Measurements from ENCODE around the gene PODN.

PODN gene

GRCh38 chr1:53057127-53057526 lies 4.9 kb upstream of the PODN start:
- DNase-seq: no peak

- no peak for DNase-seq
Observed at GRCh38 chr1:53060579-53060978, 1.4 kb upstream of the PODN start.

- no peak for DNase-seq
Observed at GRCh38 chr1:53061123-53061858, 722 bp upstream of the PODN start.

GRCh38 chr1:53062708-53063591 lies 937 bp downstream of the PODN start:
- DNase-seq: no peak

GRCh38 chr1:53063744-53064515 lies 1.9 kb downstream of the PODN start:
- no peak for DNase-seq

GRCh38 chr1:53065391-53065790 lies 3.4 kb downstream of the PODN start:
- DNase-seq: no peak

- DNase-seq: no peak
Observed at GRCh38 chr1:53066488-53066887, 4.5 kb downstream of the PODN start.

- no peak for DNase-seq
Observed at GRCh38 chr1:53066891-53067738, 5.1 kb downstream of the PODN start.

- no peak for DNase-seq
Observed at GRCh38 chr1:53067886-53068285, 5.9 kb downstream of the PODN start.

GRCh38 chr1:53068314-53069099 lies 6.5 kb downstream of the PODN start:
- DNase-seq: no peak

GRCh38 chr1:53069265-53069662 lies 7.3 kb downstream of the PODN start:
- DNase-seq: no peak

- no peak for DNase-seq
Observed at GRCh38 chr1:53069663-53070327, 7.8 kb downstream of the PODN start.

- DNase-seq: no peak
Observed at GRCh38 chr1:53070621-53071020, 8.6 kb downstream of the PODN start.

GRCh38 chr1:53071167-53071865 lies 9.3 kb downstream of the PODN start:
- DNase-seq: no peak

- DNase-seq: no peak
Observed at GRCh38 chr1:53071915-53072314, 9.9 kb downstream of the PODN start.

- DNase-seq: no peak
Observed at GRCh38 chr1:53073287-53073686, 11.3 kb downstream of the PODN start.

GRCh38 chr1:53073868-53074311 lies 11.9 kb downstream of the PODN start:
- DNase-seq: no peak

GRCh38 chr1:53074313-53075154 lies 12.5 kb downstream of the PODN start:
- no peak for DNase-seq

- no peak for DNase-seq
Observed at GRCh38 chr1:53075206-53075605, 13.2 kb downstream of the PODN start.
